ENCODE measurements around the gene IFT80.
"Not testable (repeated sequence)": the region's sequence is repeated elsewhere in the genome, so short reads cannot be mapped to it uniquely, and the experiment has no call there.

IFT80 gene

DNA sequence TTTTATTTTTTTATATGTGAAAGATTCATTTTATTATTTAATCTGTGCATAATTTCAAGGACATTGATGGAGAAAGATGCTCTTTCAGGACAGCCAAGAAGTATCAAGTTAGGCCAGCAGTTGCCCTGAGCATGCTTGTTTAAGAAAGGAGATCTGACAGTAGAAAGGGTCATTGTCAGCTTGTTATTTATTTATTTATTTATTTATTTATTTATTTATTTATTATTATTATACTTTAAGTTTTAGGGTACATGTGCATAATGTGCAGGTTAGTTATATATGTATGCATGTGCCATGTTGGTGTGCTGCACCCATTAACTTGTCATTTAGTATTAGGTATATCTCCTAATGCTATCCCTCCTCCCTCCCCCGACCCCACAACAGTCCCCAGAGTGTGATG, 77.2 kb downstream of the IFT80 start:
- H3K9me3 ChIP-seq (ENCODE audit: low read length); H3K4me3 ChIP-seq (ENCODE audit: low read length); H3K27me3 ChIP-seq (ENCODE audit: insufficient read depth, low read length); H3K4me1 ChIP-seq (ENCODE audit: insufficient read depth, low read length); H3K36me3 ChIP-seq (ENCODE audit: insufficient read depth, low read length); H2AFZ ChIP-seq (ENCODE audit: low read depth, low read length): not testable (repeated sequence)

GRCh38 chr3:160319322-160319721, 79.7 kb downstream of the IFT80 start:
- Histone ChIP-seq H2AFZ (ENCODE audit: low read depth, low read length) (no peak overlapping the region), H3K4me3 (ENCODE audit: low read length) (no peak overlapping the region), H3K4me1 (ENCODE audit: insufficient read depth, low read length) (no peaks in the 10 kb centered on the region), H3K36me3 (ENCODE audit: insufficient read depth, low read length) (peaks cover 3% of the 10 kb centered on the region), H3K9me3 (ENCODE audit: low read length) (no peaks in the 10 kb centered on the region), H3K27me3 (ENCODE audit: insufficient read depth, low read length) (no peaks in the 10 kb centered on the region)

- peaks cover 3% of the 10 kb centered on the region for H3K9me3 ChIP-seq (ENCODE audit: low read length)
- H3K36me3 ChIP-seq (ENCODE audit: insufficient read depth, low read length), result peaks cover 3% of the 10 kb centered on the region
- H2AFZ ChIP-seq (ENCODE audit: low read depth, low read length), result no peak overlapping the region
- H3K27me3 ChIP-seq (ENCODE audit: insufficient read depth, low read length), result no peaks in the 10 kb centered on the region
- H3K4me1 ChIP-seq (ENCODE audit: insufficient read depth, low read length), result no peaks in the 10 kb centered on the region
- no peak overlapping the region for H3K4me3 ChIP-seq (ENCODE audit: low read length)
Measured at GRCh38 chr3:160314995-160315394, 84.0 kb downstream of the IFT80 start.

GRCh38 chr3:160312014-160312624, 86.9 kb downstream of the IFT80 start:
- H2AFZ ChIP-seq (ENCODE audit: low read depth, low read length), result no peak overlapping the region

GRCh38 chr3:160302806-160303205, 96.2 kb downstream of the IFT80 start:
- Histone ChIP-seq H3K4me3 (ENCODE audit: low read length) (no peak overlapping the region), H3K27me3 (ENCODE audit: insufficient read depth, low read length) (no peaks in the 10 kb centered on the region), H3K9me3 (ENCODE audit: low read length) (no peaks in the 10 kb centered on the region), H3K36me3 (ENCODE audit: insufficient read depth, low read length) (peaks cover 18% of the 10 kb centered on the region), H3K4me1 (ENCODE audit: insufficient read depth, low read length) (no peaks in the 10 kb centered on the region), H2AFZ (ENCODE audit: low read depth, low read length) (no peak overlapping the region)

More at GRCh38 chr3:160312014-160312624, 86.9 kb downstream of the IFT80 start:
- Histone ChIP-seq H3K4me3 (ENCODE audit: low read length) (no peak overlapping the region), H3K9me3 (ENCODE audit: low read length) (peaks cover 3% of the 10 kb centered on the region), H3K36me3 (ENCODE audit: insufficient read depth, low read length) (peaks cover 7% of the 10 kb centered on the region), H3K27me3 (ENCODE audit: insufficient read depth, low read length) (no peaks in the 10 kb centered on the region), H3K4me1 (ENCODE audit: insufficient read depth, low read length) (no peaks in the 10 kb centered on the region)

DNA sequence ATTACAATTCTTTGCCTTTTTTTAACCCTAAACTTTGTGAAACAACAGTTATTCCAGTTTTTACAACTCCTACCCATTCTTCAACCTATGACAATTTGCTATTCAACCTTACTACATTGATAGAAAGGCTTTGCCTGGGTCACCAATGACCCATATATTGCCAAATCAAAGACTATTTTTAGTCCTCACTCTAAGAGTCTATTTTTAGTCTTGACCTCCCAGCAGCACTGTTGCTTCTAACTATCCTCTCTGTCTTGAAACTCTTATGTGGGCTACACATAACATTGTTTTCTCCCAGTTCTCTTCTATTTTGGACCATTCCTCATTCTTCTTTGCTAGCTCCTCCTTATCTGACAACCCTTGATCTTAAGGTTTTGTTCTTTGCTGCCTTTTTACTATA, 102.4 kb downstream of the IFT80 start:
- Histone ChIP-seq H3K4me1 (ENCODE audit: insufficient read depth, low read length) (no peaks in the 10 kb centered on the region), H2AFZ (ENCODE audit: low read depth, low read length) (no peak overlapping the region), H3K36me3 (ENCODE audit: insufficient read depth, low read length) (peaks cover 11% of the 10 kb centered on the region), H3K27me3 (ENCODE audit: insufficient read depth, low read length) (no peaks in the 10 kb centered on the region), H3K4me3 (ENCODE audit: low read length) (no peak overlapping the region), H3K9me3 (ENCODE audit: low read length) (no peaks in the 10 kb centered on the region)

DNA sequence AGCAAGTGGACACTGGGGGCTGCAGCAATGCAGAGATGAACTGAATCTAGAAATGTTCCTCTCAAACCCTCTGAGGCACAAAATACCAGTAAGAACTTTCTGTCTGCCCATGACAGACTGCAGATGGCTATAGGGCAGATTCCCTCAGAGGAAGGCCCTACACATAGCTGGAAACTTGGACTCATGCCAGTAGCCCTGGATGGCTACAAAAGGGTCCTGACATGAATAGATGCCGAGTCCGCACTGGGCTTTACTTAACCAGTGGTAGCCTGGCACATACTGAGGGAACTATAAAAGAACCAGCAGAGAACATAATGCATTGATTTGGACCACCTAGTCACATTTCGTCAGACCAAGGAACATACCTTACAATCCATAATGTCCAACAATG, 107.1 kb downstream of the IFT80 start:
- Histone ChIP-seq H3K4me1 (ENCODE audit: insufficient read depth, low read length) (no peaks in the 10 kb centered on the region), H3K36me3 (ENCODE audit: insufficient read depth, low read length) (peaks cover 4% of the 10 kb centered on the region), H3K9me3 (ENCODE audit: low read length) (no peaks in the 10 kb centered on the region), H2AFZ (ENCODE audit: low read depth, low read length) (no peak overlapping the region), H3K4me3 (ENCODE audit: low read length) (no peak overlapping the region), H3K27me3 (ENCODE audit: insufficient read depth, low read length) (no peaks in the 10 kb centered on the region)

DNA sequence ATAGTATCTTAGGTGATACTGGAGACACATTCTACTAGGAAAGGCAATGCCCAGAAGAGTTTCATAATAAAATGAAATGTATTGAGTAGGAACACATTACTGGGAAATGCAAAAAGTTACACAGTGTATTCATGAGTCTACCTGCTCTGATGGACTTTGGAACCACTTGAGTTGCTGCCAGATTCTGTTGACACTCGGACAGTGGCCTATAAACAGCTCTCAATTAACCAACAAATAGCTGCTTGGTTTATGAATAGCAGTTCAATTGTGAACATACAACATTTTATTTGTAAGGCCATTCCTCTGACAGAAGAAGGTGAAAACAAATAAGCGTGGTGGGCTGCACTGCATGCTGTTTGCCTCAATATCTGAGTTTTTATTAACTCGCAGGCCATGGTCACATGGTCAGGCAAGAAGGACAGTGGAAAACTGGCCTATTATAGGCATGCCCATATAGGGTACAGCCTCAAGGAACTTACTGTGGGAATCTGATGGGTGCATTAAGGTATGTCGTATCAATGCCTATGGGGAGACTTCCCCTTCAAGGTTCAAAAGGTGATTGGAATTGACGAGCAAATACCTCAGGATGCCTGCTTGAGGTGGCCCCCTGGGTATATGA, 107.6 kb downstream of the IFT80 start:
- Histone ChIP-seq H3K36me3 (ENCODE audit: insufficient read depth, low read length) (peaks cover 8% of the 10 kb centered on the region), H3K4me3 (ENCODE audit: low read length) (no peak overlapping the region), H2AFZ (ENCODE audit: low read depth, low read length) (no peak overlapping the region), H3K4me1 (ENCODE audit: insufficient read depth, low read length) (no peaks in the 10 kb centered on the region), H3K27me3 (ENCODE audit: insufficient read depth, low read length) (no peaks in the 10 kb centered on the region), H3K9me3 (ENCODE audit: low read length) (no peaks in the 10 kb centered on the region)

DNA sequence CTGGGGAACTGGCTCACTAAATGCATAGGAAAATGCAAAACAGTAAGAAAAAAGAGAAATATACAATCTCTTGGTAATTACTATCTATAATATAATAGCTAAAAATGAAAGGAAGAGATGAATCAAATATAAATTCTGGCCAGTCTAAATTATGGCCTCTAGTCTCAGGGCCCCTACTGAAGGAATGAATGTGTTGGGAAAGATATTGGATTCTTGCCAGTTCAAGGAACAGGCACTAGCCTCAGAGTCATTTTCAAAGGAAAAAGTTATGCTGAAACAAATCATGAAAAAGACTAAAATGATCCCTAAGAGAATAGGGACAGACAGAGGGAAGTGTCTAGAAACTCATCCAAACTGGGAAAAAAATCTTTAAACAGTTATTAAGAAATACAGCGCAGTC, 111.4 kb downstream of the IFT80 start:
- H3K9me3 ChIP-seq (ENCODE audit: low read length), result no peaks in the 10 kb centered on the region

DNA sequence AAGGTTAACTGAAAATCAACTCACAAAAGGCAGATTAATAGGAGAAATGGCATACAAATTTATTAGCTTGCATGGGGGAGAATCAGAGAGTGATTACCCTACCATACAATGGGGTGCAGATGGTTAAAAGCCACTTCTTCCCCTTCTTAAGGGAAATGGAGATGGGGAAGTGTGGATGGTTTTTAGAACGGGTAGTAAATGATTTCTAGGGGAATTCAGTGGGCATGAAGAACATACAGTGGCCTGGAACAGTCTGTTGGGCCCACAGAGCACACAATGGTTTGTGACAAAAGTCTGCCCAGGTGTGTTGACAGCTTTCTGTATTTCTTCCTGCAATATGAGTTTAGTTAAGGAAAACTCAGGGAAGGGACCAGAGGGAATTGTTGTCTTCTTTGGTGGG, 112.8 kb downstream of the IFT80 start:
- Histone ChIP-seq H3K4me3 (ENCODE audit: low read length) (no peak overlapping the region), H3K4me1 (ENCODE audit: insufficient read depth, low read length) (no peaks in the 10 kb centered on the region), H3K36me3 (ENCODE audit: insufficient read depth, low read length) (peaks cover 11% of the 10 kb centered on the region), H2AFZ (ENCODE audit: low read depth, low read length) (no peak overlapping the region), H3K27me3 (ENCODE audit: insufficient read depth, low read length) (no peaks in the 10 kb centered on the region), H3K9me3 (ENCODE audit: low read length) (no peaks in the 10 kb centered on the region)

More for the DNA sequence above, 111.4 kb downstream of the IFT80 start:
- H2AFZ ChIP-seq (ENCODE audit: low read depth, low read length), result no peak overlapping the region
- no peaks in the 10 kb centered on the region for H3K27me3 ChIP-seq (ENCODE audit: insufficient read depth, low read length)
- no peaks in the 10 kb centered on the region for H3K4me1 ChIP-seq (ENCODE audit: insufficient read depth, low read length)
- no peak overlapping the region for H3K4me3 ChIP-seq (ENCODE audit: low read length)
- H3K36me3 ChIP-seq (ENCODE audit: insufficient read depth, low read length), result peaks cover 6% of the 10 kb centered on the region

- peaks cover 14% of the 10 kb centered on the region for H3K36me3 ChIP-seq (ENCODE audit: insufficient read depth, low read length)
- H3K9me3 ChIP-seq (ENCODE audit: low read length), result no peaks in the 10 kb centered on the region
- H2AFZ ChIP-seq (ENCODE audit: low read depth, low read length), result no peak overlapping the region
- H3K4me1 ChIP-seq (ENCODE audit: insufficient read depth, low read length), result no peaks in the 10 kb centered on the region
- H3K27me3 ChIP-seq (ENCODE audit: insufficient read depth, low read length), result no peaks in the 10 kb centered on the region
- H3K4me3 ChIP-seq (ENCODE audit: low read length), result no peak overlapping the region
Measured at GRCh38 chr3:160280836-160281235, 118.2 kb downstream of the IFT80 start.

DNA sequence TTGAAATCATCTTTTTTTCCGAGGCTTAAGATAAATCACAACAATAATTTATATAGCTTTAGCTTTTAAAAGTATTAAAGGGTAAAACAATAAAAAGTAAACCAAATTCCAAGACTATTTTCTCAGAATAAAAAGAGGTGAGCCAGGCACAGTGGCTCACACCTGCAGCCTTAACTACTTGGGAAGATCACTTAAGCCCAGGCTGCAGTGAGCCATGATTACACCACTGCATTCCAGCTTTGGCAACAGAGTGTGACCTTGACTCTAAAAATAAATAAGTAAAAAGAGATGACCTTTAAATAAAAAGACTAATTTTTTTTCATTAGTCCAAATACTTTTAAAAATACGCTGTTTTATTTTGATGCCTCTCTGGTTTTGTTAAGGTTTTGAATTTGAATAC, 119.4 kb downstream of the IFT80 start:
- H3K36me3 ChIP-seq (ENCODE audit: insufficient read depth, low read length), result peaks cover 16% of the 10 kb centered on the region
- no peaks in the 10 kb centered on the region for H3K9me3 ChIP-seq (ENCODE audit: low read length)
- H3K4me1 ChIP-seq (ENCODE audit: insufficient read depth, low read length), result no peaks in the 10 kb centered on the region
- H2AFZ ChIP-seq (ENCODE audit: low read depth, low read length), result no peak overlapping the region
- H3K4me3 ChIP-seq (ENCODE audit: low read length), result no peak overlapping the region
- no peaks in the 10 kb centered on the region for H3K27me3 ChIP-seq (ENCODE audit: insufficient read depth, low read length)

DNA sequence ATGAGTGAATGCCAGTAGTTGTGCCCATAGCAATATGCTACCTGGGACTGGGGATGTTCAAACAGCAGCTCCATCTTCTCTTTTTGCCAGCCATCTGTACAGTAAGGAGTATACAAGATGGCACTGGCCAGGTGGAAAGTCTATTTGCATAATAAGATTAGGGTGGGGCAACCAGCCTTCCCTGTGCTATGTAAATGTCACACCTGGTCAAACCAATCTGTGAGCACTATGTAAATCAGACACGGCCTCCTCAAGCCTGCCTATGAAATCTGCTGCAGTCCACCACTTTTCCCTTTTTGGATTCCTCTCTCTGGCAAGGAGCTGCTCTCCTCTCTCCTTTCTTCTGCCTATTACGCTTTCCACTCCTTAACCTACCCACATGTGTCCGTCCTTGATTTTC, 120.8 kb downstream of the IFT80 start:
- H3K36me3 ChIP-seq (ENCODE audit: insufficient read depth, low read length), result peaks cover 22% of the 10 kb centered on the region
- no peaks in the 10 kb centered on the region for H3K9me3 ChIP-seq (ENCODE audit: low read length)
- H2AFZ ChIP-seq (ENCODE audit: low read depth, low read length), result no peak overlapping the region
- H3K4me3 ChIP-seq (ENCODE audit: low read length), result no peak overlapping the region
- no peaks in the 10 kb centered on the region for H3K4me1 ChIP-seq (ENCODE audit: insufficient read depth, low read length)
- no peaks in the 10 kb centered on the region for H3K27me3 ChIP-seq (ENCODE audit: insufficient read depth, low read length)

DNA sequence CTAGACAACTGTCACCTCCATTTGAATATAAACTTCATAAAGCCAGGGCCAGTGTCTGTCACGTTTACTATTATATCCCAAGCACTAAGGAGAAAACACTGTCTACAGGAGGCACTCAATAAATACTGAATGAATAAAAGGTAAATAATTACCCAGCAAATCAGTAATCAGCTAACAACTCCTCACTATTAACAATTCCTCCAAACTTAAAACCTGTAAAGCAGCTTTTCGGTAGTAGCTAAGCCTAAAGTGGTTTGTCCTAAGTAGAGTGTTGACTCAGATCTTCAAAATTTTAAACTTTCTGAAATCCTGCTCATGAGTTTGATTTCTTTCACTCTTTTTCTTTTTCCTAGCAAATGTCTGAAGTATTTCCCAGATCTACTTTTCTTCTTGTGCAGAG, 133.9 kb downstream of the IFT80 start:
- Histone ChIP-seq H3K4me1 (ENCODE audit: insufficient read depth, low read length) (no peaks in the 10 kb centered on the region), H3K4me3 (ENCODE audit: low read length) (no peak overlapping the region), H3K27me3 (ENCODE audit: insufficient read depth, low read length) (no peaks in the 10 kb centered on the region), H2AFZ (ENCODE audit: low read depth, low read length) (no peak overlapping the region), H3K9me3 (ENCODE audit: low read length) (no peaks in the 10 kb centered on the region), H3K36me3 (ENCODE audit: insufficient read depth, low read length) (peaks cover 9% of the 10 kb centered on the region)

Data from neuron (in vitro differentiated cells).